Measurements from ENCODE around the gene GPR132. TPM values are rescaled to one million over a fixed set of nuclear protein-coding genes. Genes with fewer than 3 reads are reported as not detected.
A peak's percentile ranks its signal among the peaks of the same experiment; 100 is the strongest.
"Not testable (repeated sequence)": the region's sequence is repeated elsewhere in the genome, so short reads cannot be mapped to it uniquely, and the experiment has no call there.

The GPR132 gene
- total RNA-seq, 2 experiments from 2014 or later, result 44.2 to 46.6 TPM

DNA sequence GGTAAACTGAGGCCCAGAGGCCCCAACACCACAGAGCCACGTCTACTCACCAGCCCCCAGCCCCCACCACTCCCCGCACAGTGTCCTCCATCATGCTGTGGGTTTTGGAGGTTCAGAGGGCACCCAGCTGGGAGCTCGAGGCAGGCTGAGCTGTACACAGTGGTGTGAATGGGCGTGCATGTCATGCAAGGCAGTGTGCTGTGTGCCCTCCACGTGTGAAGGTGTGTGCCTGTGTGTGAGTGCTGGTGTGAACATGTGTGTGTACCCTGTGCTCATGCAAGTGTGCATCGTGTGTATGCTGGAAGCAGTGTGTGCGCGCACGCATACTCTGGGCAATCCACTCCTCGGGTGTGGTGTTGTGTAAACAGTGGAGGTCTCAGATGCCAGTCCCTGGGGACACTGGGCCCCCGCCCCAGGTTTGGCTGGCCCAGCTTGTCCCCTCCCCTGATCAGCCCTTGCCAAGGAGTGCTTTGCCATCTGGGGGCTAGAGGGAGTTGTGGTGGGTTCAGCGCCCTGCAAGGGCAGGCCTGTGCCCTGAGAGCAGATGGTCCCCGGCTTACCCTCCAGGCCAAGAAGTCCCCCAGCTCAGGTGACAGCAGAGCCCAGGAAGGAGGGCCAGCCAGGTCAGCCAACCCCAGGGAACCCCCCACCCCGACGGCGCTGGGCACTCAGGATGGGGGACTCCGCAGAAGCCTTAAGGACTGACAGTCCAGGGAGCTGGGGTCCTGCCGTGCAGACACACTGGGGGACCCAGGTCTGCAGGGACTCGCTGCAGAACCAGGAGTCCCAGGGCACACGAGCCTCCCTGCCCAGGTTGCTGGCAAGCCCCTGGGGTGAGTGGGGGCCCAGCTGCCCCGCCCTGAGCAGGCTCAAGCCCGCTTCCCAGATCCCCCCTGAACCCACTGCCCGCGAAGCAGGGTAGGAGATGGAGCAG is 23.8 kb upstream of the GPR132 start:
- no peaks in the 10 kb centered on the region for H3K36me3 Mint-ChIP-seq (ENCODE audit: low read depth)
- POLR2A ChIA-PET, result no interaction called here
- no peaks in the 10 kb centered on the region for H3K9me3 Mint-ChIP-seq
- no peak for DNase-seq
- no peak overlapping the region for H3K27ac Mint-ChIP-seq
- peaks cover 8% of the 10 kb centered on the region for H3K27me3 Mint-ChIP-seq
- CTCF ChIA-PET, result interaction anchor here (1.1 to 5.4 kb wide), 10 partner anchors 9 to 782 kb away, joined by 3 to 50 read pairs (median 4); partner anchors contain the start of genes BTBD6 and GPR132
- no peak overlapping the region for H3K4me3 Mint-ChIP-seq
- H3K4me1 Mint-ChIP-seq, result peaks cover 28% of the 10 kb centered on the region

DNA sequence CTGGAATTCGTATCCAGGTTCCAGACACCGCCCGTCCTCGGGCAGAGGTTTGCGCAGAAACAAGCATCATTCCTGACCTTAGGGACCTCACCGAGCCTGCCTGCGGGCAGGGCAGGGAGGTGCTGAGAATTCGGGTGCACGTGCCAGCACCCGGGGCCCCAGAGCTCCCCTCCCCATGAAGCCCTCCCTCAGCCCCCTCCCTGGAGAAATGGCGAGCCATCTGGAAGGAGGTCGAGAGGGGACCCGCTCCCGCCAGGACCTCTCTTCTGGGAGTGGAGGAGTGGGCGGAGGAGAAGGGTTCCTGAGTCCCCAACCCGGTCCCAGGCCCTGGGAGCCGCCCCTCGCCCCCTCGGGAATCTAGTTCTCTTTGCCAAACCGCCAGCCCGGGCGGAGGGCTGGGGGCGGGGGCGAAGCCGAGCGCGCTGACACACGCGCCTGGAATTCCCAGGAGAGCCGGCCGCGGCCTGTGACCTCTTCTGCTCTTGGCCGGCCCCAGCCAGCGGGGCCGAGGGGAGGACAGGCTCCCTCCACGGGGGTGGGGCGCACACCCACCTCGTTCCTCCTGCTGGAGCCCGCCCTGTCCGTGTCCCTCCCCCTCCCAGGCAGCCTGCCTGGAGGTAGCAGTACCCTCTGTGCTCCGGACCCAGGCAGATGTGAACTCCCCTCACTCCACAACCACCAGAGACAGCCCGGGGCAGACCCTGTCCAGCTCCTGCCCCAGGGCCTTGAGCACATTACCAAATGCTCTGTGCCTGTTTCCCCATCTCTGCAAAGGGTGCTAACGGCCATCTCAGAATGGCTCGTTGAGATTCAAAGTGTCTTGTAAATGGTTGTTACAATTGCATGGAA is 23.0 kb upstream of the GPR132 start:
- CTCF ChIA-PET, result interaction anchor here (1.3 to 5.4 kb wide), 4 partner anchors 14 to 192 kb away, joined by 3 to 50 read pairs (median 14); no protein-coding TSS in a partner anchor
- POLR2A ChIA-PET, result no interaction called here
- Mint-ChIP-seq H3K9me3 (no peaks in the 10 kb centered on the region), H3K27me3 (peaks cover 12% of the 10 kb centered on the region), H3K27ac (no peak overlapping the region), H3K4me3 (peak overlapping the region; percentile 32), H3K36me3 (ENCODE audit: low read depth) (no peaks in the 10 kb centered on the region), H3K4me1 (peaks cover 25% of the 10 kb centered on the region)
- no peak for DNase-seq

DNA sequence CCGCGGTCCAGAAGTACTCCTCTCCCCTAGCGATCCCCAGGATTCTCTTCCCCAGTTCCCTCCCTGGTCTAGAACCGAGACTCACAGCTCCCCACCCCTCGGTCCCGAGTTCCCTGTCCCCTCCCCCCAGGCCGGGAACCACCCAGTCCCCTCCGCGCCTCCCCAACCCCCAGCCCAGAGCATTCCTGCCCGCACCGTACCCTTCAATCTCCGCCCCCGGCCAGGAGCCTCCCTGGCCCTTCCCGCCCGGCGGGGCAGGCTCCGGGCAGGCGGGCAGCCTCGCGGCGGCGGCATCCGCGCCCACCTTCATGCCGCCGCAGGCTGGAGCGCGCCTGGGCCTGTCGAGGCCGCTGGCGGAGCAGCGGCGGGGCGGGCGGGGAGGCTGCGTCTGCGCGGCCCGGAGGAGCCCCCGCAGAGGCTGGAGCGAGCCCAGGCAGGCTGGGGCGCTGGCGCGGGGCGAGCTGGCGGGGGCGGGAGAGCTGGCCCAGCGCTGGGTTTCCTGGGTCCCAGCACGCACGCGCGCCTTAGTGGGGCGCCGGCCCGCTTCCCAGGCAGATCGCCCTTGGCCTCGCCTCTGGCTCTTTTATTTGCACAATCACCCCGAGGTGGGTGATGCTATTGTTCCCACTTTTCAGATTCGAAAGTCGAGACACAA is 22.2 kb upstream of the GPR132 start:
- Mint-ChIP-seq H3K4me3 (peak overlapping the region; percentile 64), H3K36me3 (ENCODE audit: low read depth) (no peaks in the 10 kb centered on the region), H3K27me3 (peaks cover 14% of the 10 kb centered on the region), H3K4me1 (peaks cover 22% of the 10 kb centered on the region), H3K9me3 (no peaks in the 10 kb centered on the region), H3K27ac (no peak overlapping the region)
- ChIA-PET POLR2A (no interaction called here), CTCF (interaction anchor here (1.4 to 5.4 kb wide), 7 partner anchors 8 to 112 kb away, joined by 3 to 50 read pairs (median 7); partner anchors contain the start of gene GPR132)
- DNase-seq, result no peak

DNA sequence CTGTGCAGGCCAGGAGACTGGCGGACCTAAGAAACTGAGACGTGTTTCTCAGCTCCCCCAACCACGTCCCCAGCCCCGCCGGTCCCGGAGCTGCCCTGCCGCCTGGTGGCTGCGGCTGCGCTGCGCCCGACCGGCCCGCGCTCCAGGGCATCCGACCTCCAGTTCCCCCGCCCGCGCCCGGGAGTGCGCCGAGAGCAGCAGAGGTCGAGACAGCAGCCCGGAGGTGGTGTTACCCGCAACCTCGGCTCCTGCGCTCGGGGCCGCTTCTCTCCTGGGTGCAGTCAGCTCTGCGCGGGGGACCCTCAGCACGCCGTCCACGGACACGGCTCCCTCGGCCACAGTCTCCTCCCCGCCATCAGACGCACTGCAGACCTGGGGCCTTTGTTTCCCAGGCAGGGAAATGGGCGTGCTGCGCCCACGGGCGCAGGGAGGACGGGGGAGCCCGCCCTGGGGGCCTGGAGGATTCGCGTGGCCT is 21.6 kb upstream of the GPR132 start:
- Mint-ChIP-seq H3K4me1 (peaks cover 18% of the 10 kb centered on the region), H3K9me3 (no peaks in the 10 kb centered on the region), H3K27me3 (peaks cover 15% of the 10 kb centered on the region), H3K4me3 (peak overlapping the region; percentile 64), H3K27ac (no peak overlapping the region), H3K36me3 (ENCODE audit: low read depth) (no peaks in the 10 kb centered on the region)
- ChIA-PET CTCF (interaction anchor here (0.6 to 5.4 kb wide), 10 partner anchors 8 to 270 kb away, joined by 3 to 50 read pairs (median 6); partner anchors contain the start of gene GPR132), POLR2A (no interaction called here)
- peak; percentile 84 for DNase-seq

DNA sequence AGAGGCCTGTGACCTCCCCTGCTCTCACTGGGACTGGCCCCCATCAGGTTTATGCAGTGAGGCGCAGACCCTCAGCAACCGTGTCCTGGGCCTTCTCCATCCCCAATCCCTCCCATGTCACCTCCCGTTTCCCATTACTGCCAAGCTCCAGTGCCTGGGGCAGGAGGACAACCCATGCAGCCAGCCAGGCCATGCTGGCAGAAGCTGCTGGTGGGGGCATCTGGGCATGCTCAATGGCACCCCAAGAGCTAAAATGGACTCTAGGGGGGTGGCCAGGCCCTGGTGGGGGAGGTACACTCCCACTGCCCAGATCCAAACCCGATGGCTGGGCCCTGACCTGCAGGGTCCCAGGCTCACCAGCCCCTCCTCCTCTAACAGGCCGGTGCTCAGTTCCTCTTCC is 20.5 kb upstream of the GPR132 start:
- H3K36me3 Mint-ChIP-seq (ENCODE audit: low read depth), result no peaks in the 10 kb centered on the region
- peaks cover 19% of the 10 kb centered on the region for H3K27me3 Mint-ChIP-seq
- H3K4me3 Mint-ChIP-seq, result no peak overlapping the region
- peaks cover 17% of the 10 kb centered on the region for H3K4me1 Mint-ChIP-seq
- ChIA-PET CTCF (interaction anchor here (0.6 to 5.4 kb wide), 6 partner anchors 12 to 442 kb away, joined by 3 to 50 read pairs (median 6); no protein-coding TSS in a partner anchor), POLR2A (no interaction called here)
- DNase-seq, result no peak
- H3K9me3 Mint-ChIP-seq, result no peaks in the 10 kb centered on the region
- H3K27ac Mint-ChIP-seq, result no peak overlapping the region

DNA sequence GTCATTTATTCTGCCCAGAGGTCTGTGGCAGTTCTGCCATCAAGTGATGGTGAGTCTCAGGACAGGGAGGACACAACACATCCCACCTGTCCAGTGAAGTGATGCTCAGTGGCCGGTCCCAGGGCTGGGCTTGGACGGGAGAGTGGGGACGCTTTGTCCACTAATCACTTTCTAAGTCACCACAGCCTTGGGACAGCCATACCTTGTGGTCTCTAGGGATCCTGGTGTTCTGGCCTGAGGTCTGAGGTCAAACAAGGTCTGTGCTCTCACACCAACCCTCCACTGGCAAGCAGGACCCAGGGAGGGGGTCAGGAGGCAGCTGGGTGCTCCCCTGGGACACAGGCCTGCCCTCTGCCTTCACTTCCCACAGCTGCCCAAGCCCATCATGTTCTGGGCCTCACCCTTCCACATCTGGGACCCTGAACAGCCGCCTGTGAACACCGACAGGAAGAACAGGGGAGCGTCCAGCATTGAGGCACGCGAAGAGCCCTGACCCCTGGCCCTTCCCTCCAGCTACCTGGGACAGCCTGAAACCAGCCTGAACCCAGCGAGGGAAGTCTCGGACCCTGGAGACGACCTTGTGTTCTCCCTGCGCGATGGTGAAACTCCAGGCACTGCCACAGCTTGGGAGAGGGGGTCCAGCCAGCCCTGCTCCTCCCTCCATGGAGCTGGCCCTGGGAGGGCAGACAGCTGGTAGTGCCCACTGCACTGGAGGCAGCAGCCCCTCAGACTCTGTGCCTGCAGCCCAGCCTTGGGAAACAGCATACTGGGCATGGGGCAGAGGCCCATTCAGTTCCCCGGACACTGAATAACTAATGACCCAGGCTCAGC is 19.7 kb upstream of the GPR132 start:
- Mint-ChIP-seq H3K9me3 (peaks cover 3% of the 10 kb centered on the region), H3K36me3 (ENCODE audit: low read depth) (no peaks in the 10 kb centered on the region), H3K27me3 (peaks cover 22% of the 10 kb centered on the region), H3K4me1 (peaks cover 12% of the 10 kb centered on the region), H3K27ac (peak overlapping the region; percentile 72), H3K4me3 (no peak overlapping the region)
- ChIA-PET POLR2A (no interaction called here), CTCF (interaction anchor here (1.8 to 5.4 kb wide), 4 partner anchors 11 to 110 kb away, joined by 5 to 50 read pairs (median 10); no protein-coding TSS in a partner anchor)
- no peak for DNase-seq

DNA sequence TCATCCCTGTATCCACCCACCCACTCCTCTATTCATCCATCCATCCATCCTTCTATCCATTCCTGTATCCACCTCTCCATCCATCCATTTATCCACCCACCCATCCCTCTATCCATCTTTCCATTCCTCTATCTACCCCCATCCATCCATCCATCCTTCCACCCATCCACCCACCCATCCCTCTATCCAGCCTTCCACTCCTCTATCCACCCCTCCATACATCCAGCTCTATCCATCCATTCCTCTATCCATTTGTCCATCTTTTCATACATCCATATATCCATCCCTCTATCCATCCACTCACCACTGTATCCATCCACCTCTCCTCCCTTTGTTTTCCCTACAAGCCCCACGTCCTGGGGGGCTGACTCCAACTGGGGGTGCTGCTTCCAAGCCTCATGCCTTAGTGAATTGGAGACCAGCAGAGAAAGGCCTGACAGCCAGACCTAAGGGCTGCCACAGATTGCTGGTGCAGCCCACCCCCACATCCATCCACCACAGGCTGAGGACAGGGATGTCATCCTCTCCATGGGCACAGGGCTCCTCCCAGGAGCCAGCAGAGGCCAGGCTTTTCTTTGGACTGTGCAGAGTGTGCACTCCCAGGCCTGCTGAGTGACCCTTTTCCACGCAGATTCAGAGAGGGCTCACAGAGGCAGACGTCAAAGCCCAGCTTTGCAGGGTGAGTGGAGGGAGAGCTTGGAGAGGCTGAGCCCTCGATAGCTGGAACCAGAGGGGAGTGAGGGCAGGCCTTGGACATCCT is 18.9 kb upstream of the GPR132 start:
- Mint-ChIP-seq H3K4me3 (no peak overlapping the region), H3K4me1 (peaks cover 12% of the 10 kb centered on the region), H3K27me3 (peaks cover 22% of the 10 kb centered on the region), H3K9me3 (peaks cover 3% of the 10 kb centered on the region), H3K36me3 (ENCODE audit: low read depth) (no peaks in the 10 kb centered on the region), H3K27ac (no peak overlapping the region)
- no peak for DNase-seq
- POLR2A ChIA-PET, result no interaction called here
- CTCF ChIA-PET, result interaction anchor here (5.4 kb wide), 1 partner anchor 10 kb away, joined by 50 read pairs; no protein-coding TSS in a partner anchor

DNA sequence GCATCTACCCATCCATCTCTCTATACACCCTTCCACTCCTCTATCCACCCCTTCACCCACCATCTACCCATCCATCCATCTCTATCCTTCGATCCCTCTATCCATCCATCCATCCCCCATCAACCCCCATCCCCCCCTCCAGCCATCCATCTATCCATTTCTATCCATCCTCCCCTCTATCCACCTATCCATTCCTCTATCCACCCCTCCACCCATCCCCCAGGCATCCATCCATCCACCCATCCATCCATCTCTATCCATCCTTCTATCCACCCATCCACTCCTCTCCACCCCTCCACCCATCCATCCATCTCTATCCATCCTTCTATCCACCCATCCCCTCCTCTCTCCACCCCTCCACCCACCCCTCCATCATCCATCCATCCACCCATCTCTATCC is 17.5 kb upstream of the GPR132 start:
- H3K27ac Mint-ChIP-seq, result no peak overlapping the region
- H3K27me3 Mint-ChIP-seq, result peaks cover 15% of the 10 kb centered on the region
- no peak overlapping the region for H3K4me3 Mint-ChIP-seq
- POLR2A ChIA-PET, result no interaction called here
- CTCF ChIA-PET, result interaction anchor here (1.2 to 1.9 kb wide), 2 partner anchors 7 to 10 kb away, joined by 3 to 7 read pairs; no protein-coding TSS in a partner anchor
- peaks cover 14% of the 10 kb centered on the region for H3K4me1 Mint-ChIP-seq
- DNase-seq, result no peak
- H3K9me3 Mint-ChIP-seq, result peaks cover 3% of the 10 kb centered on the region
- no peaks in the 10 kb centered on the region for H3K36me3 Mint-ChIP-seq (ENCODE audit: low read depth)

DNA sequence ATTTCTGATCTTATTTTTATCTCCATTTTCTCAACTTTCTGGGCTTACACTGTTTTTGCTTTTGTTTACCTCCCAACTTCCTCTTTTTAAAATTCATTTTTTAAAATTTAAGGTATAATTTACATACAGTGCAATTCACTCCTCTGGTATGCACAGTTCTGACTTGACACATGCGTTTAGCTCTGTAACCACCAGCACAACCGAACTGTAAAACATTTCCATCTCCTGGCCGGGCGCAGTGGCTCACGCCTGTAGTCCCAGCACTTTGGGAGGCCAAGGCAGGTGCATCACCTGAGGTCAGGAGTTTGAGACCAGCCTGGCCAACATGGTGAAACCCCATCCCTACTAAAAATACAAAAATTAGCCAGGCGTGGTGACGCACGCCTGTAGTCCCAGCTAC is 16.2 kb upstream of the GPR132 start:
- POLR2A ChIA-PET; DNase-seq; H3K4me3 Mint-ChIP-seq; H3K36me3 Mint-ChIP-seq (ENCODE audit: low read depth); H3K27ac Mint-ChIP-seq; H3K9me3 Mint-ChIP-seq: not testable (repeated sequence)
- CTCF ChIA-PET, result interaction anchor here (1.2 to 1.9 kb wide), 2 partner anchors 9 kb away, joined by 3 to 7 read pairs; no protein-coding TSS in a partner anchor
- Mint-ChIP-seq H3K4me1 (peaks cover 22% of the 10 kb centered on the region), H3K27me3 (peaks cover 14% of the 10 kb centered on the region)

DNA sequence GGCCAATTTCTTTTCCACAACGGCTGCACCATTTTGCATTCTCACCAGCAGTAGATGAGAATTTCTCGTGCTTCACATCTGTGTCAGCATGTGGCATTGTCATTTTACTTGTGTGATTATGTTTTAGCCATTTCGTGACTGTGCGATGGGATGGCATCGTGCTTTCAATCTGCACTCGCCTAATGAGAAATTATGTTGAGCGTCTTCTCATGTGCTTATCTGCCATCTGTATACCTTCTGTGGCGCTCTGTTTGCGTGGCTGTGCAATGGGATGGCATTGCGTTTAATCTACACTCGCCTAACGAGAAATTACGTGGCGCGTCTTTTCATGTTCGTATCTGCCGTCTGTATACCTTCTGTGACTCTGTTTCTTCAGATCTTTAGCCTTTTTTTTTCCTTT is 14.9 kb upstream of the GPR132 start:
- Mint-ChIP-seq H3K27ac (no peak overlapping the region), H3K4me3 (no peak overlapping the region), H3K27me3 (peaks cover 14% of the 10 kb centered on the region), H3K9me3 (peaks cover 3% of the 10 kb centered on the region), H3K36me3 (ENCODE audit: low read depth) (no peaks in the 10 kb centered on the region), H3K4me1 (peaks cover 26% of the 10 kb centered on the region)
- peak; percentile 3 for DNase-seq
- CTCF ChIA-PET, result interaction anchor here (0.7 kb wide), 1 partner anchor 10 kb away, joined by 3 read pairs; no protein-coding TSS in a partner anchor
- POLR2A ChIA-PET, result no interaction called here

DNA sequence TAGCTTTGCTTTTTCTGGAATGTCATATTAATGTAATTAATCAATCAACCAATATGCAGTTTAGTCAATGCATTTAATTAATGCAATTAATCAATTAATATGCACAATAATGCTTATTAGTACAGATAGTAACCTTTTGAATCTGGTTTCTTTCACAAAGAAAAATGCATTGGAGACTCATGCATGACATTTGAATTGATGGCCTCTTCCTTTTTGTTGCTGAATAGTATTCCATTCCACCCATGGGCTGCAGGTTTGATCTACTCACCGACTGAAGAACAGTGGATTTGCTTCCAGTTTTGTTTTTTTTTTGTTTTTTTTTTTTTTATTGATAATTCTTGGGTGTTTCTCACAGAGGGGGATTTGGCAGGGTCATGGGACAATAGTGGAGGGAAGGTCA is 13.1 kb upstream of the GPR132 start:
- ChIA-PET POLR2A (no interaction called here), CTCF (no interaction called here)
- H3K4me1 Mint-ChIP-seq, result peaks cover 26% of the 10 kb centered on the region
- peaks cover 10% of the 10 kb centered on the region for H3K27me3 Mint-ChIP-seq
- DNase-seq, result no peak
- H3K4me3 Mint-ChIP-seq, result no peak overlapping the region
- peaks cover 3% of the 10 kb centered on the region for H3K9me3 Mint-ChIP-seq
- H3K36me3 Mint-ChIP-seq (ENCODE audit: low read depth), result no peaks in the 10 kb centered on the region
- peak overlapping the region; percentile 13 for H3K27ac Mint-ChIP-seq
